AG04450 (cell line): Measurements from ENCODE around the gene MLXIPL. TPM values are rescaled to one million over a fixed set of nuclear protein-coding genes. Genes with fewer than 3 reads are reported as not detected.

Experiments used
- CTCF ChIA-PET: fragments of 300-600, 350-600 bp; formaldehyde crosslinking; extraction: SDS; loops from one replicate; lab custom pipeline; 2022; ENCODE audit warnings: antibody characterized with exemption, inconsistent platforms; lab: Charles Lee
- POLR2A ChIA-PET: fragments of 350-600 bp; formaldehyde crosslinking; extraction: SDS; loops from one replicate; lab custom pipeline; 2021; ENCODE audit warnings: antibody characterized with exemption, inconsistent platforms; lab: Yijun Ruan, JAX
- DNase-seq: peaks from one replicate; pipeline ENCODE4 v3.0.0-alpha.2; 2011; ENCODE audit warnings: low read depth, low spot score
- H3K27ac ChIP-seq: one replicate; pipeline ENCODE4 v1.5.1; 2012; ENCODE audit warnings: low read depth, low read length, control low read depth
- H3K27me3 ChIP-seq: one replicate; pipeline ENCODE4 v1.6.0; 2012; ENCODE audit warnings: low read length; ENCODE audit not compliant: control insufficient read depth, insufficient read depth
- H3K4me3 ChIP-seq: 2 replicates; pipeline ENCODE4 v1.5.1; 2011; ENCODE audit warnings: mild to moderate bottlenecking, low read depth, low read length, control low read depth
- H3K9me3 ChIP-seq: 2 replicates; pipeline ENCODE4 v1.5.1; 2012; ENCODE audit warnings: low read length; ENCODE audit not compliant: control insufficient read depth, insufficient read depth
- polyA plus RNA-seq: library from polyadenylated mRNA; depleted of rRNA; stranded (reverse); fragments of >200 nt; gene quantifications from 2 replicates; pipeline ENCODE4 v1.2.3, GENCODE V29; 2011
- TF ChIP-seq, protein P1 (sequence below): IDR thresholded peaks from 2 replicates; pipeline ENCODE4 v1.5.1; 2011; ENCODE audit warnings: low read depth, low read length, control low read depth, inconsistent platforms

Gene MLXIPL
- polyA plus RNA-seq, 1 experiment = not detected

DNA sequence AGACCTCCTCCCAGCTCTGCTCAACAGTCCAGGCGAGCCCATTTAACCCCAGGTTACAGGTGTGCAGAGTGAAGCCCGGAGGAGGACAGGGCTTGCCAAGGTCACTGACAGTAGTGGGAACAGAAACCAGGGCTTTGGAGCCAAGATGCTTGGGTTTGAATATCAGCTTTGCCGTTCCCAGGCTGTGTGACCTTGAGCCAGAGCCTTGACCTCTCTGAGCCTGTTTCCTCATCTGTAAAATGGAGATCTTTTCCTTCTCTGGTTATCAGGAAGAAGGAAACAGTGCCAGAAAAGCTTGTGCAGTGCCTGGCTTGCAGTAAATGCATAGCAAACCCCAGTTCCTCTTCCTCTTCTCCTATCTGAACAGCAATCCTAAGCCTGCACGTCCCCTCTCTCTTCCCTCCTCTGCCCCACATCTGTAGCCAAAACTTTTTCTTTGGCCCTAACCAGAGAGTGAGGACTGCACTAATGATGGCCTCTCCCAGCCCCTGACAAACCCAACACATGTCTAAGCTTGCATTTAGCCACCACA is 21.4 kb upstream of the MLXIPL start:
- TF ChIP-seq, protein P1, sequence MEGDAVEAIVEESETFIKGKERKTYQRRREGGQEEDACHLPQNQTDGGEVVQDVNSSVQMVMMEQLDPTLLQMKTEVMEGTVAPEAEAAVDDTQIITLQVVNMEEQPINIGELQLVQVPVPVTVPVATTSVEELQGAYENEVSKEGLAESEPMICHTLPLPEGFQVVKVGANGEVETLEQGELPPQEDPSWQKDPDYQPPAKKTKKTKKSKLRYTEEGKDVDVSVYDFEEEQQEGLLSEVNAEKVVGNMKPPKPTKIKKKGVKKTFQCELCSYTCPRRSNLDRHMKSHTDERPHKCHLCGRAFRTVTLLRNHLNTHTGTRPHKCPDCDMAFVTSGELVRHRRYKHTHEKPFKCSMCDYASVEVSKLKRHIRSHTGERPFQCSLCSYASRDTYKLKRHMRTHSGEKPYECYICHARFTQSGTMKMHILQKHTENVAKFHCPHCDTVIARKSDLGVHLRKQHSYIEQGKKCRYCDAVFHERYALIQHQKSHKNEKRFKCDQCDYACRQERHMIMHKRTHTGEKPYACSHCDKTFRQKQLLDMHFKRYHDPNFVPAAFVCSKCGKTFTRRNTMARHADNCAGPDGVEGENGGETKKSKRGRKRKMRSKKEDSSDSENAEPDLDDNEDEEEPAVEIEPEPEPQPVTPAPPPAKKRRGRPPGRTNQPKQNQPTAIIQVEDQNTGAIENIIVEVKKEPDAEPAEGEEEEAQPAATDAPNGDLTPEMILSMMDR = no peak

DNA sequence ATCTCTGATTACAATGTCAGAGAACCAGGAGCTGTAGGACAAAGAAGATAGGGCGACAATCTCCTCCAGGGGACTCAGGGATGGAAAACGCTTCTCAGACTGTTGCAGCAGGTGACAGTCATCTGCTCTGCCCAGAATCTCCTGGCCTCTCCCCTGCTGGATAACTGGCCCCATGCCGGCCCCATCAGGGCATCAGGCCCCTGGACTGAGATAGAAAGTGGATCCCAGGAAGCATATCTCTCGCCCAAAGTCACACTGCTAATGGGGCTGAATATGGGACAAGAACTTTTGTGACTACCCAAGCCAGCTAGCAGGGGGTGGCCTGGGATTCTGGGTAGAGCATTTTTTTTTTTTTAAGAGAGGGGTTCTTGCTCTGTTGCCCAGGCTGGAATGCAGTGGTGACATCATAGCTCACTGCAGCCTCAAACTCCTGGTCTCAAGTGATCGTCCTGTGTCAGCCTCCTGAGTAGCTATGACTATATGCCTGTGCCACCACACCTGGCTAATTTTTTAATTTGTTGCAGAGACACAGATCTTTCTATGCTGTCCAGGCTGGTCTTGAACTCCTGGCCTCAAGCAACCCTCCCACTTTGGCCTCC is 20.5 kb upstream of the MLXIPL start:
- Histone ChIP-seq H3K4me3 (no peak overlapping the region), H3K9me3 (peaks cover 12% of the 10 kb centered on the region; the same call in 1 of the 2 replicates), H3K27ac (no peak overlapping the region), H3K27me3 (peaks cover 50% of the 10 kb centered on the region)
- TF ChIP-seq, protein P1 = no peak
- ChIA-PET CTCF (interaction anchor here (0.8 to 1.3 kb wide), 2 partner anchors 16 to 81 kb away, joined by 3 to 4 read pairs; no protein-coding TSS in a partner anchor), POLR2A (no interaction called here)
- no peak for DNase-seq

More for the DNA sequence above, 21.4 kb upstream of the MLXIPL start:
- H3K27ac ChIP-seq = no peak overlapping the region
- no peak for DNase-seq
- POLR2A ChIA-PET = no interaction called here
- H3K4me3 ChIP-seq = no peak overlapping the region
- CTCF ChIA-PET = interaction anchor here (0.8 kb wide), 1 partner anchor 17 kb away, joined by 3 read pairs; no protein-coding TSS in a partner anchor
- H3K27me3 ChIP-seq = peaks cover 58% of the 10 kb centered on the region
- H3K9me3 ChIP-seq = peaks cover 11% of the 10 kb centered on the region; the same call in 1 of the 2 replicates

DNA sequence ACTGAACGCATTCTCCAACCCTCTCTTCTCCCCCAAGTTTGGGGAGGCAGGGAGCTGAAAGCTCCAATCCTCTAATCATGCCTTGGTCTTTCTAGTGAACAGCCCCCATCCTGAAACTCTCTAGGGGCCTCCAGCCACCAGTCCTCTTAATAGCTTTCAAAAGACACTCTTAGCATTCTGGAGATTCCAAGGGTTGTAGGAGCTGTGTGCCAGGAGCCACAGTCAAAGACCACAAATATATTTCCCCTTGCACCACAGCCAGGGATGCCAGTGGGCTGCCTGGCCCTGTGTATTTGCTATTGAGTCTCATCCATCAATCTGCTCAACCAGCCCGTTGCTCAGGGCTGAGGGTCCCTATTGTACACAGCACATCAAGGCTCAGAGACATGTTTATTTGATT is 18.5 kb upstream of the MLXIPL start:
- no peak overlapping the region for H3K27ac ChIP-seq
- DNase-seq = no peak
- ChIA-PET CTCF (no interaction called here), POLR2A (interaction anchor here (0.7 kb wide), 1 partner anchor 25 kb away, joined by 7 read pairs; no protein-coding TSS in a partner anchor)
- H3K4me3 ChIP-seq = no peak overlapping the region
- TF ChIP-seq, protein P1 = no peak
- H3K27me3 ChIP-seq = peaks cover 32% of the 10 kb centered on the region
- peaks cover 12% of the 10 kb centered on the region; the same call in 1 of the 2 replicates for H3K9me3 ChIP-seq

DNA sequence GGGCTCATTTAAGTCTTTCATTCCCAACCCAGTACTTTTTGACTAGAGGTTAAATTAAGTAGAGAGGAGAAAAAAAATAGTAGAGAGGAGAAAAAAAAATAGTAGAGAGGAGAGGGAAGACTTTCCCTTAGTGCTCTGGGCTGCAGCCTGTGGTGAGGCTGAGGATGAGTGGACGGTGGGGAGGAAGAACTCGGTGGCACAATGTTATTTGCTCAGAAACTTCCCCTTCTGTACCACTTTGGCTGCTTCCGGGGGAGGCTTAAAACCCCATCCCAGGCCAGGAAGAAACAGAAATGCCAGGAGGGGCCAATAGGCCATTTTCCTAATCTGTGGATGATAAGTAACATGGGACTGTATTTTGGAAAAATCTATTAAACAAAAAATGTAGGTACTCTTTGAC is 14.6 kb upstream of the MLXIPL start:
- CTCF ChIA-PET = interaction anchor here (1.5 kb wide), 1 partner anchor 10 kb away, joined by 5 read pairs; no protein-coding TSS in a partner anchor
- H3K27me3 ChIP-seq = peaks cover 4% of the 10 kb centered on the region
- no peak overlapping the region for H3K4me3 ChIP-seq
- POLR2A ChIA-PET = no interaction called here
- peaks cover 12% of the 10 kb centered on the region; the same call in 1 of the 2 replicates for H3K9me3 ChIP-seq
- H3K27ac ChIP-seq = no peak overlapping the region
- TF ChIP-seq, protein P1 = no peak
- no peak for DNase-seq
